RWPE2 (cell line): ENCODE data around the gene SPOCD1.

Experiments used
- ATAC-seq: fragments of 200-7000 bp; cut with Tn5 transposase; 3 replicates; pipeline ENCODE4 v1.9.1; 2021; ENCODE audit warnings: low read depth
- DNase-seq: peaks from one replicate; pipeline ENCODE4 v3.0.0-alpha.2; 2020; ENCODE audit warnings: low spot score
- H3K27ac ChIP-seq: fragments of 450-650 bp; 2 replicates; pipeline ENCODE4 v1.5.1; 2017; ENCODE audit warnings: mild to moderate bottlenecking; ENCODE audit not compliant: poor library complexity, severe bottlenecking
- H3K27me3 ChIP-seq: fragments of 250-450 bp; sonication (Bioruptor Pico); 2 replicates; pipeline ENCODE4 v1.5.1; 2021; ENCODE audit warnings: mild to moderate bottlenecking, moderate library complexity; ENCODE audit not compliant: insufficient read depth, poor library complexity, severe bottlenecking
- H3K36me3 ChIP-seq: fragments of 250-450 bp; sonication (Bioruptor Pico); 2 replicates; pipeline ENCODE4 v1.5.1; 2020; ENCODE audit warnings: low read depth, mild to moderate bottlenecking, moderate library complexity
- H3K4me1 ChIP-seq: fragments of 250-450 bp; sonication (Bioruptor Pico); 2 replicates; pipeline ENCODE4 v1.5.1; 2021; ENCODE audit warnings: mild to moderate bottlenecking, moderate library complexity; ENCODE audit not compliant: insufficient read depth, poor library complexity, severe bottlenecking
- H3K4me3 ChIP-seq: fragments of 250-450 bp; sonication (Bioruptor Pico); 2 replicates; pipeline ENCODE4 v1.5.1; 2021; ENCODE audit warnings: mild to moderate bottlenecking, moderate library complexity; ENCODE audit not compliant: severe bottlenecking
- H3K9me3 ChIP-seq: fragments of 250-450 bp; sonication (Bioruptor Pico); 2 replicates; pipeline ENCODE4 v1.5.1; 2021; ENCODE audit warnings: mild to moderate bottlenecking, moderate library complexity; ENCODE audit not compliant: severe bottlenecking
- TF ChIP-seq, protein P1 (sequence below): fragments of 450-650 bp; IDR thresholded peaks from one replicate; pipeline ENCODE4 v1.5.1; 2017; ENCODE audit warnings: mild to moderate bottlenecking, moderate library complexity; ENCODE audit not compliant: poor library complexity, severe bottlenecking

Gene SPOCD1

DNA sequence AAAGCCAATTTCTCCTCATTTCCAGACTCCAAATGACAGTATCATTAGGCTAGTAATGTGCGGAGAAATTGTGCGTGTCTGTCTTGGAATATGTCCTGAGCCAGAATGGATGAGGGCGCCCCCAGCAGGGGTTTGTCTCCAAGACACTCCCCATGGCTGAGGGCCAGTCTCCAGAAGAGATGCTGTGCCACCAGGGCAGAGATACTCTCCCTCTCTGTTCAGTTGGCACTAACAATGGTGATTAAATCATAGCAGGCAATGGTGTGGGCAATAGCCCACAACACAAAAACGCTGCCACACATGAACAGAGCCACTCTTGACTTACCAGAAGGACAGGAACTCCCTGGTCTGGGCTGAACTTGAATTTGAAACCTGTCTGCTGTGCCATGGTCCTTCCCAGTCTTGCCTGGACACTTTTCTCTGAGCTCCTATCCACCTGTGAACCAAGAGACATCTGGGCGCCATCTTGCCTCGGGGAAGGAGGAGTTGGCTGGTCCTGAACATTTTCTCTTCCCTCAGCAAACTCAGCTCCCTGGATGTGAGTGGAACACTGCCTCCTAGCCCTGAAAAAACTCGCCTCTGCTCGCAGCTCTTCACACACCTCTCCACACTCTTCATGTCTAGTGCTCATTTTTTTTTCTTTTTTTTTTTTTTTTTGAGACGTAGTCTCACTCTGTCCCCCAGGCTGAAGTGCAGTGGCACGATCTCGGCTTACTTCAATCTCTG, 36.9 kb downstream of the SPOCD1 start:
- no peak overlapping the region for H3K27ac ChIP-seq

DNA sequence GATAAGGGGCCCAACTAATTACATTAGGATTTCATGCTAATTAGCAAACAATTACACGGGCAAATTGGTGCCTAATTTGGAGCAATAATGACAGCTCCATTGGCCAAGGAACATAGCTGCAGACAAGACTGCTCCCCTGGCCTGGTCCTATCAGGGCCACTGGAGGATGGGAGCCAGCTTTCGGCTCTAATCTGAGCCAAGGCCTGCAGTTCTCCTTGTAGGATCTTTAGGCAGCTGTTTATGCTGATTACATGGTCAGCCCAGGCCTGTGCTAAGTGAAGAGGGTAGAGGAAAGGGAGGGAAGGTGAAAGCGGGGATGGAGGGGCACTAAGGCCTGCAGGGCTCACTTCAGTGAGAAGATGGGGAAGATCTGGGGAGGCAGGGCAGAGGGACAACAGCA, 39.3 kb downstream of the SPOCD1 start:
- Histone ChIP-seq H3K27ac (no peak overlapping the region), H3K36me3 (no peaks in the 10 kb centered on the region), H3K4me1 (no peaks in the 10 kb centered on the region), H3K4me3 (no peak overlapping the region), H3K9me3 (no peaks in the 10 kb centered on the region), H3K27me3 (peaks cover 21% of the 10 kb centered on the region)
- TF ChIP-seq, protein P1, sequence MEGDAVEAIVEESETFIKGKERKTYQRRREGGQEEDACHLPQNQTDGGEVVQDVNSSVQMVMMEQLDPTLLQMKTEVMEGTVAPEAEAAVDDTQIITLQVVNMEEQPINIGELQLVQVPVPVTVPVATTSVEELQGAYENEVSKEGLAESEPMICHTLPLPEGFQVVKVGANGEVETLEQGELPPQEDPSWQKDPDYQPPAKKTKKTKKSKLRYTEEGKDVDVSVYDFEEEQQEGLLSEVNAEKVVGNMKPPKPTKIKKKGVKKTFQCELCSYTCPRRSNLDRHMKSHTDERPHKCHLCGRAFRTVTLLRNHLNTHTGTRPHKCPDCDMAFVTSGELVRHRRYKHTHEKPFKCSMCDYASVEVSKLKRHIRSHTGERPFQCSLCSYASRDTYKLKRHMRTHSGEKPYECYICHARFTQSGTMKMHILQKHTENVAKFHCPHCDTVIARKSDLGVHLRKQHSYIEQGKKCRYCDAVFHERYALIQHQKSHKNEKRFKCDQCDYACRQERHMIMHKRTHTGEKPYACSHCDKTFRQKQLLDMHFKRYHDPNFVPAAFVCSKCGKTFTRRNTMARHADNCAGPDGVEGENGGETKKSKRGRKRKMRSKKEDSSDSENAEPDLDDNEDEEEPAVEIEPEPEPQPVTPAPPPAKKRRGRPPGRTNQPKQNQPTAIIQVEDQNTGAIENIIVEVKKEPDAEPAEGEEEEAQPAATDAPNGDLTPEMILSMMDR, result no peak
- DNase-seq (no peak), ATAC-seq (no peak)

More for the DNA sequence above, 36.9 kb downstream of the SPOCD1 start:
- H3K4me3 ChIP-seq, result no peak overlapping the region
- no peaks in the 10 kb centered on the region for H3K9me3 ChIP-seq
- H3K27me3 ChIP-seq, result no peaks in the 10 kb centered on the region
- no peak for DNase-seq
- no peaks in the 10 kb centered on the region for H3K4me1 ChIP-seq
- no peaks in the 10 kb centered on the region for H3K36me3 ChIP-seq
- no peak for ATAC-seq
- TF ChIP-seq, protein P1, result no peak

DNA sequence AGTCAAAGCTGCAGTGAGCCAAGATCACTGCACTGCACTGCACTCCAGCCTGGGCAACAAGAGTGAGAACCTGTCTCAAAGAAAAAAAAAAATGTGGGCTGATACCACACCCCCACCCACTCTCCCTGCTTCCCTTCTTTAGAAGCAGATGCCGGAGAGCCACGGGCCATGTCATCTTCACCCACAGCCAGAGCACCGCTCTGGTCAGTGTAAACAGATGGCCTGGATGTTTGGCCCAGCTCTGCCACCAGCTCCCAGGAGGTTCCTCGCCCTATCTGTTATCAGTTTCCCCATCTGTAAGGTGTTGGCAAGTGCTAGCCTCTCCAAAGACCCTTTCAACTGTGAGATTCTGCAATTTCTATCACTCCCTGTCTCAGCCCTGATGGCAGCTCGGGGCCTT, 39.8 kb downstream of the SPOCD1 start:
- Histone ChIP-seq H3K9me3 (no peaks in the 10 kb centered on the region), H3K4me3 (no peak overlapping the region), H3K27me3 (peaks cover 21% of the 10 kb centered on the region), H3K27ac (no peak overlapping the region), H3K4me1 (no peaks in the 10 kb centered on the region), H3K36me3 (no peaks in the 10 kb centered on the region)
- DNase-seq (no peak), ATAC-seq (no peak)
- TF ChIP-seq, protein P1, result no peak

DNA sequence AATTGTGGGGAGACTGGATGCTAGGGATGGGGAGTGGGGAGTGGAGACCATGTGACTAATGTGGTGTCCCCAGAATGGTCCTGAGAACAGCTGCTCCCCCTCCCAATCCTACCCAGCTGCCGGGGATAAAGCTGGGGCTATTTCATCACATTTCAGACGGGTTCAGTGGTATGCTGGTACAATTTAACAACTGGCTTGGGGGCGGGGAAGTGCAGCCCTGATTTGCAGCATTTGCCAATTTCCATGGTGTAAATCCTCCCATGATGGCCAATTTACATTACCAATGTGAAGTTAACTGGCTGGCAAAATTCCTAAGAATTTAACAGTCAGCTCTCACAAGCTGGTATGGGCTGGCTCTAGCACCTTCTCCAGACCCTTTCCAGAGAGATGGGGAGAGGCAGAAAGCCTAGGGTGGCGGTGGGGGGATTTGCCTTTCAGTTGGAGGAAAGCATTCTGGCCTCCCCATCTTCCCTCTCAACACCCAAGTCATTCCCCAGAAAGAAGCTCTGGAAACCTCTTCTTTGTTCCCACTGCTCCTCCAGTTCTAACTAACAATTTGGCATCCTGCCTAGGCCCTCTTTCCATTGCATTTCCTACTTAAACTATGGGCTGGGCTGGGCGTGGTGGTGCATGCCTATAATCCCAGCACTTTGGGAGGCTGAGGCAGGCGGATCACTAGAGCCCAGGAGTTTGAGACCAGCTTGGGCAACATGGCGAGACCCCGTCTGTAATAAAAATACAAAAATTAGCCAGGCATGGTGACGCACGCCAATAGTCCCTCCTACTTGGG, 40.4 kb downstream of the SPOCD1 start:
- no peak for ATAC-seq
- DNase-seq, result no peak
- TF ChIP-seq, protein P1, result no peak
- Histone ChIP-seq H3K4me3 (no peak overlapping the region), H3K27me3 (peaks cover 21% of the 10 kb centered on the region), H3K27ac (no peak overlapping the region), H3K9me3 (no peaks in the 10 kb centered on the region), H3K36me3 (no peaks in the 10 kb centered on the region), H3K4me1 (no peaks in the 10 kb centered on the region)
